Activated CD4-positive, alpha-beta T cell treated with anti-CD3 and anti-CD28 coated beads, Interleukin-2, amount 50 U/mL, for 4 hours (primary cell): ENCODE data around the gene FBXO17.
"Not testable (repeated sequence)": the region's sequence is repeated elsewhere in the genome, so short reads cannot be mapped to it uniquely, and the experiment has no call there.

Experiments
- DNase-seq, 2 experiments: peaks; one replicate each; pipeline ENCODE4 v3.0.0-alpha.2; 2020

Gene FBXO17

DNA sequence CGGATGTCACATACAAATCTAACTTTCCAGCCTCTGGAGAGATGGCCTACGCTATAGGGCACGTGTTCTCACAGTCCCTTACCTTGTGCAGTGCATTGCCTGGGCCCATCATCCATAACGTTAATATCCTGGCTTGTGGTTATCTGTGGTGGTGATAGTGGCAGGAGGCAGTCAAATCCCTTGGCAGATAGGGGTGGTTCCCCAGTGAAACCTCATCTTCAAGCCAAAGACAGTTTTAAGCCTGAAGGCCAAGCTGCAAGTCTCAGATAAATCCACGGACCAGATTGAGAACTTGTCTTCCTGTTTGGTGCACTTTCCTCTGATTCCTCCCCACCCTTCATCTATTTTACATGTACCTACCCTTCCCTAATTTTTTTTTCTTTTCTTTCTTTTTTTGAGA is 4.3 kb upstream of the FBXO17 start:
- no peak for DNase-seq

DNA sequence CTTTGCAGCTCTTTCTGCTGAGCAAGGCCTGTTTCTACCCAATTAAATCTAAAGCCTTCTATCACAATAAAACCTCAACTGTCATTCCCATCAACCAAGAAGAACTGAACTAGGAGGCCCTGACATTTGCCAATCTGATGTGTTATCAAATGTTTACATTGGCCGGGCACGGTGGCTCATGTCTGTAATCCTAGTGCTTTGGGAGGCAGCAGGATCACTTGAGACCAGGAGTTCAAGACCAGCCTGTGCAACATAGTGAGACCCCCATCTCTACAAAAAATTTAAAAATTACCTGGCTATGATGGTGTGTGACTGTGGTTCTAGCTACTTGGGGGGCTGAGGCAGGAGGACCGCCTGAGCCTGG is 2.8 kb upstream of the FBXO17 start:
- DNase-seq = no peak

- DNase-seq = no peak
These were observed 2.1 kb upstream of the FBXO17 start for GRCh38 chr19:38977445-38978325.

DNA sequence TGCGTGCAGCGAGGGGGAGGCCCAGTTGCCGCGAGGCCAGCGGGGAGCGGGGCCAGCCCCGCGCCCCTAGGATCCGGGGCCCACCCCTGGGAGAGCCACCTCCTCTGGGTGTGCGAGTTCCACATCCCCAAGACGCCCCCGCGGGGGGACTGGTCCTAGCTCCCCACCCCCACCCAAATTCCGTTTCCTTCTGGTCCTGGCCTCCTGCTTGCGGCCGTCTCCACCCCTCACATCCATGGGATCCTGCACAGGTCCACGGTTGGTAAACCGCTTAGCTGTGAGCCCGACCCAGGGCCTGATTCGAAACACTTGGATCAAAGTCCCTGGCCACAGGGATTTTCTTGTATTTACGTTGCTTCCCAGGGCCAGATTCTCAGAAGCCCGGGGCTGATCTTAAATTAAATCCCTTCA is 324 bp upstream of the FBXO17 start:
- DNase-seq = no peak

DNA sequence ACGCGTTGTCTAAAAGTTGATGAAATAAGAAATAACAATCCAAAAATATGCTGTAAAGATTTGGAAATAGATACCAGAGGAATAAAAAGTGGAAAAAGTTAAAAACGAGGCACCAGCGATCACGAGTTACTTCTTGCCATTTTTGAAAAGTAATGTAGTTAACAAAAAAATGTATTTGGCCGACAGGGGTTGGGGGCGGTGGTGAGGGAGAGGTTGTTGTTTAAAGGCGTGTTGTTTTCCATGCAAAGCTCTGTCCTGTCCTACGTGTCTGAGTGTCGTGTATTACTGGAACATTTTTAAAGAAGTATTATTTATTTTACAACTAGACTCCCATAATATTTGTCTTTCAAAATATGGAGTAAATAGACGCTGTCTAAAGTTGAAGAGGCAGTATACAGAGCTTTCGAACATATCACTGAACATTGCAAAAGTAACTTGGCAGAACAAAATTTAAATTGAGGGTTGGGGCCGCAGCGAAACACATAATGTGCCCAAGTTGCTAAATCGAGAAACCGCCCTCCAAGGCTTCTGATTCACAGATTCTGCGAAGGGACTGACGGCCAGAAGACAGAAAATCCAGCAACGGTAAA is 823 bp downstream of the FBXO17 start:
- DNase-seq = no peak

DNA sequence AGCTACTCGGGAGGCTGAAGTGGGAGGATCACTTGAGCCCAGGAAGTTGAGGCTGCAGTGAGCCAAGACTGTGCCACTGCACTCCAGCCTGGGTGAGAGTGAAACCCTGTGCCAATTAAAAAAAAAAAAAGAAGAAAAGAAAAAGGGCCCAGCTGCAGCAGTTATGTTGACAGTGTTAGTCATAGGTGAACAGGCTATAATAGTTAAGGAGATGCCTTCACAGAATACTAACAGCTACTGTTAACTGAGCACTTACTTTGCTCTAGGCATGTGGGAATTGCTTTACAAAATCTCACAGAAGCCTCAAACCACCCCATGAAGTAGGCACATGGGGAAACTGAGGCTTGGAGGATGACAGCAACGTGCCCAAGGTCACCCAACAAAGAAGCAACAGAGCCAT is 3.9 kb downstream of the FBXO17 start:
- DNase-seq = no peak

GRCh38 chr19:38970664-38971532 is 4.6 kb downstream of the FBXO17 start:
- DNase-seq = no peak

DNA sequence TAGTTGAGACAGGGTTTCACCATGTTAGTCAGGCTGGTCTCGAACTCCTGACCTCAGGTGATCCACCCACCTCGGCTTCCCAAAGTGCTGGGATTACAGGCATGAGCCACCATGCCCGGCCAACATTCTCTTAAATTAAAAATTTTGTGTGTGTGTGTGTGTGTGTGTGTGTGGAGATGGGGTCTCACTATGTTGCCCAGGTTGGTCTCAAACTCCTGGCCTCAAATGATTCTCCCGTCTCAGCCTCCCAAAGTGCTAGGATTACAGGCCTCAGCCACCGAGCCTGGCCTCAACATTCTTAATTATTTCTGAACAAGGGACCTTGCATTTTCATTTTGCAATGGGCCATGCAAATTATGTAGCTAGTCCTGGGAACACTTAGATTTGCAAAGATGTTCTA is 9.4 kb downstream of the FBXO17 start:
- DNase-seq = not testable (repeated sequence)

- no peak for DNase-seq
These were observed 10.8 kb downstream of the FBXO17 start for GRCh38 chr19:38964738-38965137.

- no peak for DNase-seq
These were observed 15.9 kb downstream of the FBXO17 start for GRCh38 chr19:38959618-38960017.

GRCh38 chr19:38958301-38958700 is 17.2 kb downstream of the FBXO17 start:
- no peak for DNase-seq

DNA sequence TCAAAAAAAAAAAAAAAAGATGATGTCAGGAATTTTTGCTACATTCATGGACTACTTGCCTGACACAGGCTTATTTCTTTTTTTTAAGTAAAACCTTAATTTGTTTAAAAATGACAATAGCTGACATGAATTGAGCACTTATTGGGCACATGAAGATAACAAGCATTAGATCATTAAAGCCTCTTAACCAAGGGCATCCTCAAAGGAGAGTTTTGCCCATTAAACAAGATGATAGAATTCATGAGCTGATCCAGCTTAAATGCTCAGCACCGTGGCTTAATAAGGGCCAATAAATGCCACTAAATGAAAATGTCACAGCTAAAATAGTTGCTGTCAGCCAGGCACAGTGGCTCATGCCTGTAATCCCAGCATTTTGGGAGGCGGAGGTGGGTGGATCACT is 19.3 kb downstream of the FBXO17 start:
- no peak for DNase-seq

DNA sequence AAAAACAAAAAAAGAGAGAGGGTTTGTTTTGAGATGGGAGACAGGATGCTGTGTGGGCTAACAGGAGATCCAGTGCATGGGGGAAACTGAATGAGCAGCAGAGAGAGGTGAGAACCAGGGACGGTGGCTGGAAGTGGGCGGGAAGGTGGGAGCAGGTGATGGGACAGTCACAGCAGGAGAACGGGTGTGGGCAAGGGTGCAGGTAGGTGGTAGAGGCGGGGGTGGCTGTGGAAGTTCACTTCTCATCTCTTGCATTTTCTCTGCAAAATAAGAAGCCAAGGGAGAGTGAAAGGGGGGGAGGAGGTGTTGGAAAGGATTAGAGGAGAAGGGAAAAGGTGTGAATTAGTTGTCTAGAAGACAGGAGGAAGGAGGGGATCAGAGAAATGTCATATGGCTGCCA is 21.9 kb downstream of the FBXO17 start:
- DNase-seq = no peak

DNA sequence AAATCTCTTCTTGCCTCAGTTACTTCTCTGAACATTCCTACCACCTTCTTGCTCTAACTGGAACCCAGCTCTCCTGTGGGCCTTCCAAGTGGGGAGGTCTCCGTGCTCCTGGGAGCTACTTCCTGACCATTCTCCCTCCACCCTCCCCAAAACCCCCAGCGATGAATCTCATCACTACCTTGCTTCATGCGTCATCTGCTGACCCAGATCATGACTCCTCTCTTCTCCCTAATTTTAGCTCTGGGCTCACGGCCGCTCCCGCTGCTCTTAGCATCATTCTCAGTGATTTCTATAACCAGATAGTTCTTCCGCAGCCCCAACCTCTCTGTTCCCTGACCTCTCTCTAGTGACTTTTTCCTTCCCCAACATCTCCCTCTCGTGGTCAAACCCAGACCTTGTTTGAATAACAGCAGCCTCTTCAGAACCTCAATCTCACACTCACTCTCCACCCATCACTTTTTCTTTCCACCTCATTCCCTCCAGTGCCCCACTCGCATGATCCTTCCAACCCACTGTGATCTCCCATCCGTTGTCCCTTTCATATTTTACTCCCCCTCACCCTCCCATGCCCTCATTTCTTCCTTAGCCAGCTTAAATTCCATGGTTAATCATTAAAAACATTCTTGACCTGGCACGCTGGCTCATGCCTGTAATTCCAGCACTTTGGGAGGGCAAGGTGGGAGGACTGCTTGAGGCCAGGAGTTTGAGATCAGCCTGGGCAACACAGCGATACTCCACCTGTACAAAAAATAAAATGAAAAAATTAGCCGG is 23.0 kb downstream of the FBXO17 start:
- no peak for DNase-seq

DNA sequence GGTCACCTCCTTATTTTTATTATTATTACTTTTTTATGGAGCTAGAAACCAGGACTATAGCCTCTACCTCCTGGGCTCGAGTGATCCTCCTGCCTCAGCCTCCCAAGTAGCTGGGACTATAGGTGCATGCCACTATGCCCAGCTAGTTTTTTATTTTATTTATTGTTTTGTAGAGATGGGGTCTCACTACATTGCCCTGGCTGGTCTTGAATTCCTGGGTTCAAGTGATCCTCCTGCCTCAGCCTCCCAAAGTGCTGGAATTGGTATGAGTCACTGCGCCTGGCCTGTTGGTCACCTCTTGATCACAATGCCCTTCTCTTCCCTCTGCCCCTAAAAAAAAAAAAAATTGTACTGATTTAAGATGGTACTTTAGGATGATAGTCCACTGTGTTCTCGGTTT is 24.4 kb downstream of the FBXO17 start:
- DNase-seq = no peak

DNA sequence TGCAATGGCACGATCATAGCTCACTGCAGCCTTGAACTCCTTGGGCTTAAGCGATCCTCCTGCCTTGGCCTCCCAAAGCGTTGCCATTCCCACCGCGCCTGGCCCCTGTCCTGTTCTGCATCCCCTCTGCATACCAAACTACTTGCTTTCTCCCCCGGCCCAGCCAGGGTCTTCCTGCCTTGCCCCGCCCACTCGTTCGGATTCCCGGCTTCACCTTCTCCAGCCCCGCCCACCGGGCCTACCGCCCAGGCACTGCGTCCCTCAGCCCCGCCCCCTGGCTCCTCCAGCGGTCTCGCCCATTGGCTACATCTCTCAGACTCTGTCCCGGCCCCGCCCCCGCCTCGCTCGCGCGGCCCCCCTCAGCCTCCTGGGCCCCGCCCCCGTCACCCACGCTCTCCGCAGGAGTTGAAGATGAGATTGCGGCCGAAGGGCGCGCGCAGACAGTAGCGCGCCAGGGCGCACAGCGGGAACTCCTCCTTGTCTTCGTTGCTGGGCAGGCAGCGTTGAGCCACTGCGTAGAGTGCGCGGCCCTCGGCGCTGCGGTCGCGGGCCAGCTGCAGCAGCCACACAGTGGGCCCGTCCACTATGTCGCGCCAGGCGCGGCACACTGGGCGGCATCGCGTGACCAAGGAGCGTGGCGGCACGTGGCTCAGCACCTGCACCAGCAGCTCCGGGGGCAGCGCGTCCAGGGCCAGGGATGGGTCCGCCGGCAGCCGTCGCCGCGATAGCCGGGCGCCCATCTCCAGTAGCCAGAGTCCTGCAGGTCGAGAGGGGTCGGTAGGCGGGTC is 25.8 kb downstream of the FBXO17 start:
- DNase-seq = peak; percentile 79 to 80

GRCh38 chr19:38946229-38947010 is 29.1 kb downstream of the FBXO17 start:
- DNase-seq = no peak

DNA sequence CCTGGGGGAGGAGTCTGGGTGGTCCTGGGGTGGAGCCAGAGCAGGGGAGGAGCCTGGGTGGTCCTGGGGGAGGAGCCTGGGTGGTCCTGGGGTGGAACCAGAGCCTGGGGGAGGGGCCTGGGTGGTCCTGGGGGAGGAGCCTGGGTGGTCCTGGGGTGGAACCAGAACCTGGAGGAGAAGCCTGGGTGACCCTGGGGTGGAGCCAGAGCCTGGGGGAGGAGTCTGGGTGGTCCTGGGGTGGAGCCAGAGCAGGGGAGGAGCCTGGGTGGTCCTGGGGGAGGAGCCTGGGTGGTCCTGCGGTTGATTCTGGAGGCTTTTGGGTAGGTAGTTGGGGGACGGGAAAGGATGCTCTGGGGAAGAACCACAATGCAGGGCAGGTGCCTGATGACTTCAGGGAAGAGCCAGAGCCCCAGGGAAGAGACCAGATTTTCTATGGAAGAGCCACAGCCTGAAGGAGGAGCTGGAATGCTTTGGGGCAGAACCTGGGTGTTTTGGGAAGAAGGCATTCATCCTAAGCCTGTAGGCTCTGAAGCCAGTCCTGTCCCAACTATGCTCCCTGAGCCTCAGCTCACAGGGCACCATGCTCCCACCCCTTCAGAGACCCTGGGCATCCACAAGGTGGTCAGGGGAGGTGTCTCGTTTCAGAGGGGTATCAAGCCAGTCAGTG is 29.8 kb downstream of the FBXO17 start:
- DNase-seq = no peak

DNA sequence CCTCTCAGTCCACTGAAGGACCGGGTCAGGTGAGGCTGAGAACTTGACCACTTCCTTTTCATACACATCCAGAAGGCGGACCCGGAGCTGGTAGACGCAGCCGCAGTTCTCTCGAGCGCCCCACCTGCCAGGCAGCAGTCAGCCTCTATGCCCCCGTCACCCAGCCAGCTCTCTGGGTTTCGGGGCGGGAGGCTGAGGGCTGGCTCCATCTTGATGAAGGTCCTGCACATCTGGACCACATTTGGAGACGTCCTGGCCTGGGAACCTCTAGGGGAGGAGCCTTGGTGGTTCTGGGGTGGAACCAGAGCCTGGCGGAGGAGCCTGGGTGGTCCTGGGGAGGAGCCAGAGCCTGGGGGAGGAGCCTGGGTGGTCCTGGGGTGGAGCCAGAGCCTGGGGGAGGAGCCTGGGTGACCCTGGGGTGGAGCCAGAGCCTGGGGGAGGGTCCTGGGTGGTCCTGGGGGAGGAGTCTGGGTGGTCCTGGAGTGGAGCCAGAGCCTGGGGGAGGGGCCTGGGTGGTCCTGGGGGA is 30.5 kb downstream of the FBXO17 start:
- no peak for DNase-seq

DNA sequence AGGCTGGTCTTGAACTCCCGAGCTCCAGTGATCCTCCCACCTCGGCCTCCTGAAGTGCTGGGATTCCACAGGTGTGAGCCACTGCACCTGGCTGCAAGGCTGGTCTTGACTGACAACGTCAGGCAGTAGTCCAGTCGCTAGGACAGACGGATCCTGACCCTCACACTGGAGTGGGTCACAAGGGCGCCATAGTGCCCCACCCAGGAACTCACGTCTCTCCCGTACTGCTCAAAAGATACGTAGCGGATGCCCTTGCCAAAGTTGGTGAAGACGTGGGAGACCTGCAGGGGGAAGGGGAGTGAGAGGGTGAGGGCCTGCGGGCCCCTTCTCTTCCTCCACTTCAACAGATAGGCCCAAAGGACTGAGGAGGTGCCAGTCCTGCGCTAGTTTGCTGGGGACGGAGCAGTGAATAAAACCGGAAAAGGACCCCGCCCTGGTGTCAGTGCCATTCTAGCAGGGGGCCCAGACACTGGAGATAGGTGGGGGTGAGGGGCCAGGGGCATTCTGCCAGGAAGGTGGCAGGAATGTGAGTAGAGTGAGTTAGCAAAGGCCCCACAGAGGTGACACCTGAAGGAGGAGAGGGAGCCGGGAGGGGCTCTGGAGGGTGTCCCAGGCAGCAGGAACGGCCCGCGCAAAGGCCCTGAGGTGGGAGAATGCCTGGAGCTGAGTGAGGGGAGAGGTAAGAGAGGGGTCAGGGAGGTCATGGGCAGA is 32.9 kb downstream of the FBXO17 start:
- DNase-seq = no peak
